HepG2 (cell line): Measurements from ENCODE around the gene PPM1H. TPM values are rescaled to one million over a fixed set of nuclear protein-coding genes. Genes with fewer than 3 reads are reported as not detected.

ENCODE experiments used
- AHDC1 ChIP-seq: sonication (generic); formaldehyde crosslinking; IDR thresholded peaks from 2 replicates; pipeline ENCODE4 v1.5.1; 2020; ENCODE audit warnings: mild to moderate bottlenecking, missing genetic modification reagents, borderline replicate concordance
- ATF1 ChIP-seq: IDR thresholded peaks from 2 replicates; pipeline ENCODE4 v1.6.1; 2016; ENCODE audit warnings: mild to moderate bottlenecking, control low read depth
- CEBPB ChIP-seq: IDR thresholded peaks from 2 replicates; pipeline ENCODE4 v1.6.1; 2011; ENCODE audit warnings: low read depth, low read length, improper control_type of control experiment, borderline replicate concordance
- CEBPG ChIP-seq: IDR thresholded peaks from 2 replicates; pipeline ENCODE4 v1.6.1; 2016
- CREM ChIP-seq, 2 experiments: sonication (generic) in 1 of 2; formaldehyde crosslinking in 1 of 2; IDR thresholded peaks; 2 replicates each; pipeline versions ENCODE4 v1.4.0 to v1.6.1; 2016 to 2020; ENCODE audit warnings: antibody characterized with exemption in 1 of 2, mild to moderate bottlenecking in 1 of 2, missing genetic modification reagents in 1 of 2
- FOXP1 ChIP-seq, 2 experiments: fragments of 450-650 bp in 1 of 2; IDR thresholded peaks; 2 replicates each; pipeline ENCODE4 v1.6.1; 2017 to 2018; ENCODE audit warnings: antibody characterized with exemption in 1 of 2
- FOXP4 ChIP-seq: sonication (generic); formaldehyde crosslinking; IDR thresholded peaks from 2 replicates; pipeline ENCODE4 v1.4.0; 2020; ENCODE audit warnings: missing genetic modification reagents
- GTF3A ChIP-seq: sonication (generic); formaldehyde crosslinking; conservative IDR thresholded peaks from 2 replicates; pipeline ENCODE4 v1.4.0; 2020; ENCODE audit warnings: mild to moderate bottlenecking, missing genetic modification reagents
- KMT2B ChIP-seq: IDR thresholded peaks from 2 replicates; pipeline ENCODE4 v1.6.1; 2016; ENCODE audit warnings: missing genetic modification reagents, missing compliant biosample characterization
- NFE2L1 ChIP-seq: sonication (generic); formaldehyde crosslinking; IDR thresholded peaks from 2 replicates; pipeline ENCODE4 v1.4.0; 2020; ENCODE audit warnings: missing genetic modification reagents, mild to moderate bottlenecking, borderline replicate concordance
- NR2F6 ChIP-seq, 2 experiments: IDR thresholded peaks; 2 replicates each; pipeline ENCODE4 v1.6.1; 2016; ENCODE audit warnings: antibody characterized with exemption in 1 of 2, mild to moderate bottlenecking in 1 of 2
- PPARG ChIP-seq: conservative IDR thresholded peaks from 2 replicates; pipeline ENCODE4 v1.6.1; 2016; ENCODE audit warnings: missing biosample characterization, missing genetic modification reagents
- SAP130 ChIP-seq: IDR thresholded peaks from 2 replicates; pipeline ENCODE4 v1.6.1; 2016; ENCODE audit warnings: low read depth
- SNAPC5 ChIP-seq: sonication (generic); formaldehyde crosslinking; IDR thresholded peaks from 2 replicates; pipeline ENCODE4 v1.8.1; 2023; ENCODE audit warnings: mild to moderate bottlenecking, missing genetic modification reagents, borderline replicate concordance
- SUZ12 ChIP-seq: fragments of 150-350 bp; IDR thresholded peaks from 2 replicates; pipeline ENCODE4 v1.6.1; 2014; ENCODE audit warnings: low read depth, low read length
- TARDBP ChIP-seq: sonication (generic); formaldehyde crosslinking; IDR thresholded peaks from 2 replicates; pipeline ENCODE4 v1.8.0; 2022; ENCODE audit warnings: mild to moderate bottlenecking, missing genetic modification reagents
- TEAD3 ChIP-seq: optimal IDR thresholded peaks from 2 replicates; pipeline ENCODE3; 2016; ENCODE audit warnings: borderline replicate concordance
- polyA plus RNA-seq, 8 experiments: library from polyadenylated mRNA; depleted of rRNA in 3 of 8; stranded (reverse) in 7 of 8; unstranded in 1 of 8; fragments of >200 nt; fragmentation: Illumina TruSeq in 4 of 8; extraction: Trizol in 4 of 8; gene quantifications; 2 replicates each; pipeline versions ENCODE4 v1.2.1 to v1.2.3, GENCODE V29; 2011 to 2016; ENCODE audit warnings: low read depth in 4 of 8, missing spikeins in 1 of 8, mixed read lengths in 1 of 8; ENCODE audit not compliant: insufficient read depth in 1 of 8
- total RNA-seq, 5 experiments: library from RNA; depleted of rRNA; stranded (reverse); fragments of >200 nt; fragmentation: Illumina TruSeq; extraction: Trizol; gene quantifications; 2 replicates each; pipeline ENCODE4 v1.2.3, GENCODE V29; 2016; ENCODE audit warnings: low read depth in 1 of 5
- TF ChIP-seq, protein P1 (sequence below): sonication (generic); formaldehyde crosslinking; conservative IDR thresholded peaks from 2 replicates; pipeline ENCODE4 v1.4.0; 2020; ENCODE audit warnings: mild to moderate bottlenecking, missing genetic modification reagents, moderate library complexity

The PPM1H gene
- total and polyA plus RNA-seq, 2 of the 13 experiments (the other 11 are each of a cell fraction or from before 2014, with no cell fraction given), result 29.1 to 38.1 TPM

DNA sequence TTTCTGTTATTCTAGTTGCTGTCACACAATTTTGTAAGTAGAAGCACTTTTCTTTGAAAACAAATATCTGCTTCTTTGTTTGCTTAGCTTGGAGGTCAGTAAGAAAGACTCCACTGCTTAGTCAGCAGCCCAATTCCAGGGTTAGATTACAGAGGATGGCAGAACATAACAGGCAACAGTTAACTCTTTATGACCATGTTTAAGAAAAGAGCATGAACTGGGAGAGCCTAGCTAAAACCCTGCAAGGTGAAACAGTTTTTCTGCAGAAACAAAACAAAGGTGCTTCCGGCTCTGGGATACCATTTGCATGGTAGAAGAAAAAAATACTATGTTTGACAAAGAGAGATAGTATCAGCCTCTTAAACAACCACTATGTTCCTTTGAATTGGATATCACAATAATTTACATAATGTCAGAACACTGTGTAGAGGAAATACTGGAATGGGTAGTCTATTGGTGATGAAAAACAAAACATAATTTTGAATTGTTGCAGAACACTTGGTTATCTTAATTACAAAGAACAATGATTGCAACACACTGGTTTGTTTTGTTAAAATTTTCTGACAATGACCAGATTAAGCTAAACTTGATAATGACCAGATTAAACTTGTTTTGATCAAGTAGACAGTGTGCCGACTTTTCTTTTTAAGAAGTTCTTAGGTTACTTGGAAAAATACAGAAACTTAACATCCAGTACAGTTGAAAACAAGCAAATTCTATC, 22.4 kb upstream of the PPM1H start (continued):
- TF ChIP-seq CREM (IDR thresholded peaks at IDR 0.05), result peak; percentile 32; the same call in 1 of the 2 replicates
- TF ChIP-seq CREM (CRISPR knock-in tag; IDR thresholded peaks at IDR 0.05), result no peak
- 0 out of 2 replicates have a peak, but pooled peaks have one; percentile 60 for TF ChIP-seq TARDBP (CRISPR knock-in tag)
- TF ChIP-seq GTF3A (CRISPR knock-in tag), result no peak
- TF ChIP-seq PPARG, result 0 out of 2 replicates have a peak, but pooled peaks have one; percentile 33
- peak; percentile 14; the same call in 1 of the 2 replicates for TF ChIP-seq CEBPG (CRISPR knock-in tag)
- peak; percentile 20; the same call in 1 of the 2 replicates for TF ChIP-seq KMT2B
- TF ChIP-seq TEAD3 (CRISPR knock-in tag), result peak; percentile 71
- peak; percentile 60 for TF ChIP-seq SAP130
- TF ChIP-seq, protein P1, sequence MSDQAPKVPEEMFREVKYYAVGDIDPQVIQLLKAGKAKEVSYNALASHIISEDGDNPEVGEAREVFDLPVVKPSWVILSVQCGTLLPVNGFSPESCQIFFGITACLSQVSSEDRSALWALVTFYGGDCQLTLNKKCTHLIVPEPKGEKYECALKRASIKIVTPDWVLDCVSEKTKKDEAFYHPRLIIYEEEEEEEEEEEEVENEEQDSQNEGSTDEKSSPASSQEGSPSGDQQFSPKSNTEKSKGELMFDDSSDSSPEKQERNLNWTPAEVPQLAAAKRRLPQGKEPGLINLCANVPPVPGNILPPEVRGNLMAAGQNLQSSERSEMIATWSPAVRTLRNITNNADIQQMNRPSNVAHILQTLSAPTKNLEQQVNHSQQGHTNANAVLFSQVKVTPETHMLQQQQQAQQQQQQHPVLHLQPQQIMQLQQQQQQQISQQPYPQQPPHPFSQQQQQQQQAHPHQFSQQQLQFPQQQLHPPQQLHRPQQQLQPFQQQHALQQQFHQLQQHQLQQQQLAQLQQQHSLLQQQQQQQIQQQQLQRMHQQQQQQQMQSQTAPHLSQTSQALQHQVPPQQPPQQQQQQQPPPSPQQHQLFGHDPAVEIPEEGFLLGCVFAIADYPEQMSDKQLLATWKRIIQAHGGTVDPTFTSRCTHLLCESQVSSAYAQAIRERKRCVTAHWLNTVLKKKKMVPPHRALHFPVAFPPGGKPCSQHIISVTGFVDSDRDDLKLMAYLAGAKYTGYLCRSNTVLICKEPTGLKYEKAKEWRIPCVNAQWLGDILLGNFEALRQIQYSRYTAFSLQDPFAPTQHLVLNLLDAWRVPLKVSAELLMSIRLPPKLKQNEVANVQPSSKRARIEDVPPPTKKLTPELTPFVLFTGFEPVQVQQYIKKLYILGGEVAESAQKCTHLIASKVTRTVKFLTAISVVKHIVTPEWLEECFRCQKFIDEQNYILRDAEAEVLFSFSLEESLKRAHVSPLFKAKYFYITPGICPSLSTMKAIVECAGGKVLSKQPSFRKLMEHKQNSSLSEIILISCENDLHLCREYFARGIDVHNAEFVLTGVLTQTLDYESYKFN (CRISPR knock-in tag), result peak; percentile 74
- no peak for TF ChIP-seq SNAPC5 (CRISPR knock-in tag)
- peak; percentile 35; the same call in 1 of the 2 replicates for TF ChIP-seq CEBPB
- TF ChIP-seq ATF1, result peak; percentile 35; the same call in 1 of the 2 replicates
- TF ChIP-seq FOXP4 (CRISPR knock-in tag), result peak; percentile 79
- TF ChIP-seq NFE2L1 (CRISPR knock-in tag), result no peak
- peak; percentile 41; the same call in 1 of the 2 replicates for TF ChIP-seq NR2F6 (IDR thresholded peaks at IDR 0.05)
- TF ChIP-seq NR2F6 (CRISPR knock-in tag; IDR thresholded peaks at IDR 0.05), result peak; percentile 66
- TF ChIP-seq AHDC1, result peak; percentile 47; the same call in 1 of the 2 replicates
- TF ChIP-seq SUZ12, result no peak
- TF ChIP-seq FOXP1 (IDR thresholded peaks at IDR 0.05), result no peak
- TF ChIP-seq FOXP1 (CRISPR knock-in tag; IDR thresholded peaks at IDR 0.05), result peak; percentile 56; the same call in 1 of the 2 replicates
